ENCODE data around the gene TXNL4A.

DNA sequence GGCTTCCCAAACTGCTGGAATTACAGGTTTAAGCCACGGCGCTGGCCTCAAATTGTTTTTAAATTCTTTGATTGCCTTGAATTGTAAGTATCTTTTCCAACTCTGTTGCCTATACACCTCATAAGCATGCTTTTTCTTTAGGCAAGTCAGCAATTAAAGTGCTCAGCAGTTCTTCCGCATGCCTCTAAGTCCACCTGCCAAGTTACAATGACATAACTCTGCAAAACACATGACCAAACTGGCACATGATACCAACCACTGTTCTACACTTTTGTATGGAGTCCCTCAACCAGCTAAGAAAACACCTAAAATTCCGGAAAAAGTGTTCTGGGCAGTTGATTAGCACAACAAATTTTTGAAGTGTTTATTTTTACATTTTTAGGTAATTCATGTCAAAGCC lies 5.1 kb downstream of the TXNL4A start:
- TF ChIP-seq TAF1 (IDR thresholded peaks at IDR 0.05; ENCODE audit: borderline replicate concordance, low read depth, low read length): no peak
- TF ChIP-seq POLR2A (IDR thresholded peaks at IDR 0.05; ENCODE audit: low read depth, low read length): no peak
